NT2/D1 (cell line): Measurements from ENCODE around the gene PLB1.

Experiments
- SUZ12 ChIP-seq: IDR thresholded peaks from 2 replicates; pipeline ENCODE4 v1.6.1; 2011; ENCODE audit not compliant: insufficient read length, insufficient read depth; ENCODE audit errors: extremely low read depth
- YY1 ChIP-seq: IDR thresholded peaks from 2 replicates; pipeline ENCODE4 v1.6.1; 2011; ENCODE audit not compliant: insufficient read length, insufficient read depth
- ZNF274 ChIP-seq: IDR thresholded peaks from 2 replicates; pipeline ENCODE4 v1.6.1; 2011; ENCODE audit warnings: mild to moderate bottlenecking, low read depth, low read length

GRCh38 chr2:28628987-28629386, 133.1 kb downstream of the PLB1 start:
- no peak for TF ChIP-seq YY1
- TF ChIP-seq ZNF274 = no peak
- TF ChIP-seq SUZ12 = no peak
